MM.1S (cell line): ENCODE data around the gene LEF1.

Source experiments
- DNase-seq: peaks from one replicate; pipeline ENCODE4 v3.0.0-alpha.2; 2015
- H2AFZ ChIP-seq: fragments of 300-600 bp; sonication (generic); 2 replicates; pipeline ENCODE4 v1.6.0; 2016; ENCODE audit warnings: antibody characterized with exemption, low read length
- H3F3A ChIP-seq: fragments of 300-600 bp; sonication (generic); 2 replicates; pipeline ENCODE4 v1.6.1; 2016; ENCODE audit warnings: mild to moderate bottlenecking, antibody characterized with exemption, low read length, moderate library complexity, mixed read lengths; ENCODE audit not compliant: insufficient read depth
- H3K27ac ChIP-seq: fragments of 300-600 bp; sonication (generic); 2 replicates; pipeline ENCODE4 v1.5.1; 2016; ENCODE audit warnings: mild to moderate bottlenecking, low read length
- H3K27me3 ChIP-seq: fragments of 300-600 bp; sonication (generic); replicated peaks from 2 replicates; pipeline ENCODE4 v1.6.0; 2016; ENCODE audit warnings: low read length; ENCODE audit not compliant: insufficient read depth
- H3K36me3 ChIP-seq: fragments of 300-600 bp; sonication (generic); replicated peaks from 2 replicates; pipeline ENCODE4 v1.6.1; 2016; ENCODE audit warnings: mild to moderate bottlenecking, low read length, mixed read lengths; ENCODE audit not compliant: insufficient read depth
- H3K4me1 ChIP-seq: fragments of 300-600 bp; sonication (generic); 2 replicates; pipeline ENCODE4 v1.6.1; 2016; ENCODE audit warnings: low read length, mixed read lengths
- H3K4me2 ChIP-seq: fragments of 300-600 bp; sonication (generic); 2 replicates; pipeline ENCODE4 v1.6.0; 2016; ENCODE audit warnings: low read depth, low read length
- H3K4me3 ChIP-seq: fragments of 300-600 bp; sonication (generic); 2 replicates; pipeline ENCODE4 v1.5.1; 2016; ENCODE audit warnings: low read length, mixed read lengths
- H3K79me2 ChIP-seq: fragments of 300-600 bp; sonication (generic); 2 replicates; pipeline ENCODE4 v1.6.1; 2016; ENCODE audit warnings: mixed run types, low read length, mixed read lengths
- H3K9ac ChIP-seq: fragments of 300-600 bp; sonication (generic); 2 replicates; pipeline ENCODE4 v1.6.1; 2016; ENCODE audit warnings: low read length, mixed read lengths
- H3K9me2 ChIP-seq: fragments of 300-600 bp; sonication (generic); replicated peaks from 2 replicates; pipeline ENCODE4 v1.6.1; 2016; ENCODE audit warnings: mild to moderate bottlenecking, low read length, mixed read lengths; ENCODE audit not compliant: insufficient read depth
- H3K9me3 ChIP-seq: fragments of 300-600 bp; sonication (generic); replicated peaks from 2 replicates; pipeline ENCODE4 v1.6.1; 2016; ENCODE audit warnings: mild to moderate bottlenecking, low read length, mixed read lengths; ENCODE audit not compliant: insufficient read depth
- H4K20me1 ChIP-seq: fragments of 300-600 bp; sonication (generic); 2 replicates; pipeline ENCODE4 v1.6.1; 2016; ENCODE audit warnings: mild to moderate bottlenecking, low read length, moderate library complexity, mixed read lengths; ENCODE audit not compliant: insufficient read depth
- CTCF ChIP-seq: fragments of 300-600 bp; sonication (generic); IDR thresholded peaks from 2 replicates; pipeline ENCODE4 v1.5.1; 2016; ENCODE audit warnings: antibody characterized with exemption, low read length, mixed read lengths
- EZH2 ChIP-seq: fragments of 300-600 bp; sonication (generic); optimal IDR thresholded peaks from 2 replicates; pipeline ENCODE3; 2017; ENCODE audit warnings: low read depth, mild to moderate bottlenecking, antibody characterized with exemption, low read length, mixed read lengths
- EZH2phosphoT487 ChIP-seq: fragments of 300-600 bp; sonication (generic); IDR thresholded peaks from 2 replicates; pipeline ENCODE4 v1.6.1; 2018; ENCODE audit warnings: antibody characterized with exemption, low read length

The LEF1 gene

GRCh38 chr4:108078024-108078733, 90.6 kb downstream of the LEF1 start:
- no peaks in the 10 kb centered on the region; the same call in 1 of the 2 replicates for H3K36me3 ChIP-seq
- no peak for TF ChIP-seq CTCF
- TF ChIP-seq EZH2: no peak
- TF ChIP-seq EZH2phosphoT487: no peak

GRCh38 chr4:108072300-108072699, 96.4 kb downstream of the LEF1 start:
- peaks cover 3% of the 10 kb centered on the region; the same call in 1 of the 2 replicates for H3K36me3 ChIP-seq
- H3K79me2 ChIP-seq: peaks cover 9% of the 10 kb centered on the region; the same call in 1 of the 2 replicates
- 0 out of 2 replicates have a peak overlapping the region, but pooled peaks have one; percentile 7 for H3K4me3 ChIP-seq
- peaks cover 21% of the 10 kb centered on the region for H3F3A ChIP-seq
- H3K27ac ChIP-seq: peak overlapping the region; percentile 83
- no peaks in the 10 kb centered on the region for H3K27me3 ChIP-seq
- TF ChIP-seq EZH2phosphoT487 (no peak), EZH2 (no peak), CTCF (no peak)
- peaks cover 47% of the 10 kb centered on the region for H3K4me1 ChIP-seq
- no peaks in the 10 kb centered on the region for H4K20me1 ChIP-seq
- peak; percentile 82 for DNase-seq
- H3K9me2 ChIP-seq: no peaks in the 10 kb centered on the region
- no peaks in the 10 kb centered on the region for H3K9me3 ChIP-seq
- peak overlapping the region; percentile 59 for H3K9ac ChIP-seq
- H2AFZ ChIP-seq: peak overlapping the region; percentile 35; the same call in 1 of the 2 replicates
- peak overlapping the region; percentile 65 for H3K4me2 ChIP-seq

More at GRCh38 chr4:108078024-108078733, 90.6 kb downstream of the LEF1 start:
- Histone ChIP-seq H2AFZ (no peak overlapping the region), H3K79me2 (no peaks in the 10 kb centered on the region), H4K20me1 (no peaks in the 10 kb centered on the region), H3K9me3 (no peaks in the 10 kb centered on the region), H3K27ac (no peak overlapping the region), H3K27me3 (no peaks in the 10 kb centered on the region), H3K4me1 (peaks cover 3% of the 10 kb centered on the region; the same call in 1 of the 2 replicates), H3F3A (no peaks in the 10 kb centered on the region), H3K9ac (no peak overlapping the region), H3K9me2 (no peaks in the 10 kb centered on the region), H3K4me3 (no peak overlapping the region), H3K4me2 (no peak overlapping the region)
- no peak for DNase-seq

GRCh38 chr4:108070775-108071174, 98.0 kb downstream of the LEF1 start:
- Histone ChIP-seq H3K9me2 (no peaks in the 10 kb centered on the region), H4K20me1 (no peaks in the 10 kb centered on the region), H3K4me1 (peaks cover 47% of the 10 kb centered on the region), H3K4me2 (no peak overlapping the region), H3K79me2 (peaks cover 9% of the 10 kb centered on the region; the same call in 1 of the 2 replicates), H3K9ac (no peak overlapping the region), H3K4me3 (no peak overlapping the region), H3K36me3 (peaks cover 3% of the 10 kb centered on the region; the same call in 1 of the 2 replicates), H3K9me3 (no peaks in the 10 kb centered on the region), H3K27me3 (no peaks in the 10 kb centered on the region), H2AFZ (no peak overlapping the region), H3F3A (peaks cover 21% of the 10 kb centered on the region), H3K27ac (no peak overlapping the region)
- DNase-seq: peak; percentile 31
- no peak for TF ChIP-seq EZH2phosphoT487
- no peak for TF ChIP-seq CTCF
- TF ChIP-seq EZH2: no peak
